ENCODE results near the gene MRFAP1L1.
A peak's percentile ranks its signal among the peaks of the same experiment; 100 is the strongest.
"Not testable (repeated sequence)": the region's sequence is repeated elsewhere in the genome, so short reads cannot be mapped to it uniquely, and the experiment has no call there.

MRFAP1L1 gene

DNA sequence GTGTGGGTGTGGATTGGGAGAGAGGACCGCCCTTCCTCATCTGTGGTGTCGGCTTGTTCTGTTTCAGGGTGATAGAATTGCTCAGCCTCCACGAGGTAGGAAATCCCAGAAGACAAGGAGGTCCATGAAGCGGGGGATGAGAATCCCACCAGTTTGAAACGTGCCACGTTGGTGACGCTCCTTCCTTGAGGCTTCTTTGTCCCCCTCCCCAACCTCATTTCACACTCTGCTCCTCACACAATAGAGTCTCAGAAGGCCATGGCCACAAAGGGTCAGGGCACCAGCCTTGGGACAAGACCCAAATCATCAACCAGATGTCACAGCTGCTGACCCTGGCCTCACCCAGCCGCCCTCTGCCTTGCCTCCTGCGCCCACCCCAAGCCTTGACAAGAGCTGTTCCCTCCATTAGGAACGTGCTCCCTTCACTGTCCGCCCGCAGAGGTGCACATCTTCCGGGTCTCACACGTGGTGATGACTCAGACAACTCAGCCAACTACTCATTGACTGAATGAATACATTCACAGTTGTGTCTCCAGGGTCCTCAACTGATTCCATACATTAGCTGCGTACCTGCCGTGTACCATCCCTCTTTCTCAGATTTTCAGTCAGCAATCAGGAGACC, 24.6 kb upstream of the MRFAP1L1 start:
- DNase-seq (ENCODE audit: low read depth in 2 of 2), result no peak

DNA sequence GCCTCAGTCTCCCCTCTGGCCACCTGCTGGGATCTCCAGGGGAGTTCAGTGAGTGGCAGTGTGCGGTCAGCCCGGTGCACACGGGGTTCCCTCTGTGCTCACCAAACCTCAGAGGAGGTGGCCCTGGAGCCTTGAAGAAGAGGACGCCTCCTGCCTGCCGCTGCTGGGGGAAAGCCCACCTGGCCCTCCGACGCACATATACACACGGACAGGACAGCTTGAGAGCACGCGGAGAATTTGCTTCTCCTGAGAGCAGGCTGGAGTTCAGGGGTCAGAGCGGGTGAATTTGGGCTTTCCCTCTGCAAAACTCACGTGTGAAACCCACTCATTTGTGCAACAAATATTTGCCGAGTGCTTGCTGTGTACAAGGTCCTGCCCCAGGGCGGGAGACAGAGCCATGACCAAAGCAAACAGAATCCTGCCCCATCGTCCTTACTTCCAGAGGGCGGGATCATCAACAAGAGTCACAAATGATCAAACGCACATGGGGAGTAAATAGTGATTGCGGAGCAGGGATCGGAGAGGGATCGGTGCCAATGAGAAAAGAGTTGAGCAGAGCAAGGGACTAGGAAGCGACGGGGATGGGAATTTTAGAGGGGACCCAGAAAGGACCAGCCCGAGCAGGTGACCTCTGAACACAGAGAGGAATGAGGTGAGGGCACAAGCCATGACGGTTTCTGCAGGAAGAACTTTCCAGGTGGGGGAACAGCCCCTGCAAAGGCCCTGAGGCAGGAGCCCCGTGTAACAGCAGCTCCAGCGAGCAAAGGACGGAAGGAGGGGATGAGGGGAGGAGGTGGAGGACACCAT, 23.9 kb upstream of the MRFAP1L1 start:
- no peak for DNase-seq (ENCODE audit: low read depth in 2 of 2)

- DNase-seq (ENCODE audit: low read depth in 2 of 2), result no peak
Measured at GRCh38 chr4:6732441-6733357, 23.0 kb upstream of the MRFAP1L1 start.

- no peak for DNase-seq (ENCODE audit: low read depth in 2 of 2)
Measured at GRCh38 chr4:6731780-6732179, 22.1 kb upstream of the MRFAP1L1 start.

DNA sequence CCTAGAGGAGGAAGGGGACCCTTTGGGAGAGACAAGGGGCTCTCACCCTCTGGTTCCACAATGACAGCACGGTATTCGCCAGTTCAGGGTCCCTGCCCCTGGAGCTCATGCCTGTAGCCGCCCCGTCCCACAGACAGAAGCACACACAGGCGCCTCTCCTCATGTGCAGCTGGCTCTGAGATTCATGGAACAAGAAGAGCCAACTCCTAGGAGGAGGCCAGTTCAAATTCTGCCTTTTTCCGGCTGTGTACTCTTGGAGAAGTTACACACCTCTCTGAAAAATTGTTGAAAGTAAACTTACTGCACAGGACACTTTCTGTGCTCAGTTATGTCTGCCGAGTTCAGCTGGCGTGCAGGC, 21.6 kb upstream of the MRFAP1L1 start:
- no peak for DNase-seq (ENCODE audit: low read depth in 2 of 2)

DNA sequence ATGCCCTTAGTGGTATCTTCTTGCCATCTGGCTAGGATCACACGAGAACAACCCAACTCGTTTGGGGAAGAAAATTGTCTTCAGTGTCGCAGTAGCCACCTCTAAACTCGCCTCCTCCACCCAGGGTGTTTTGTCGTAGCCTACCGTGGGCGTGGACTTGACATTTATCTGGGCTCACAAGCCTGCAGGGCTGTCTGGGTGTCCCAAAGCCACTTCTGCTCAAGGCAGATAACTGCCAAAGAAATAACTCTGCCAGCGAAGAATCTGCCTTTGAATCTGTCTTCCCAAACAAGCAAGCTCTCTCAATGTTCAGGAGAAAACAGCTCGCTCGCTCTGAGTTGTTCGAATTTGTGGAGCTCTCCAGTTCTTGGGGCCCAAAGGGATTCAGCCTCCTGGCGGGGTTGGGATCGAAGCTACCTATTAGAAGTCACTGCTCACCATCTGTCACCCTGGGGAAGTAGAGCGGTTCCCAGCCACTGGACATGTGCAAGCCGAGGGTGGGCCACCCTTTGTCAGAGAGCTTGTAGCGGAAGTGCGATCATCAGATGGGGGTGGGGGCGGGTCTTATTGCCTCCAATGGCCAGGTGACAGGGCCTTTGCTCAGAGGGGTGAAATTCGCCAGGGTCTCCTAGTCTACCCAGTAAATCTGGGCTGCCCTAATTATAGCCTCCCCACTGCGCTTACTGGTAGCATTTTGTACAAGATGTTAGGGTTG, 21.1 kb upstream of the MRFAP1L1 start:
- DNase-seq (ENCODE audit: low read depth in 2 of 2), result no peak

DNA sequence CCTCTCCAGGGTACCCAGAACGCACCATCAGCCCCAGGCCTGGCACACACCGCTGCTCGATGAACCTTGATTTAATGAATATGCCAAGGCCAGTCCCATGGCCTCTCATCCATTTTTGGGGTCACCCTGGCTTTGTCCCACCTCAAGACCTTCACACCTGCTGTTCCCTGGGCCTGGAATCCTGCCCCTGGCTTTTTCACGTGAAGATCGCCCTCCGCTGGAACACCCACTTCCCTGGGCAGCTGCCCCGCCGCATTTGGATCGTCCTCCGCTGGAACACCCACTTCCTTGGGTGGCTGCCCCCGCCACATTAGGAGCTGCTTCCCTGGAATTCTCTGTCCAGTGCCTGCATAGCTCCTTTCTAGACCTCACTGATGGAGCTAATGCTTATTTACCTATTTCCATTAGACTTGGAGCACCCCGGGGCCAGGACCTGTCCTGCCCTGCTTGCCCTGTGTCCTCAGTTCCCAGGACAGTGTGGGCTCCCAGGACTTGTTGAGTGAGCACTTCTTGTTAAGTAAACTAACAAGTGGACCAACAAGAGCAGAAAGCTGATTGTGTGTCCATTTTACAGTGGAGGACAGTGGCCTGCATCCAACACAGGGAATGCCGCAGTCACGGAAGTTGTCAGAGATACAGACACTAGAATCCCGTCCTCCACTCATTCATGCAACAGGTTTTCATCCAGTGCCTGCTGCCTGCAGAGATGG, 18.8 kb upstream of the MRFAP1L1 start:
- no peak for DNase-seq (ENCODE audit: low read depth in 2 of 2)

DNA sequence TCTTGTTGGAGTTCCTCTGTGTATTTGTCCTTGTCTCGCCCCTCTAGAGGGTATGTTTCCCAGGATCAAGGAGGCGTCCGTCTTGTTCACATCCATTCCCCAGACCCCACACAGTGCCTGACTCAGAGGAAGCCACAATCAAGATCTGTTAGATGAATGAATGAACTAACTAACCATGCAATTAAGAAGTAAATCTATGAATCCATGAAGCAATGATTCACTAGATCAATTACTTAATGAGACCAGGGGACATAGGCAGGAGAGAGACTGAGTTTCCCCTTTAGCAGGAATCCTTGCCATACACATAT, 18.2 kb upstream of the MRFAP1L1 start:
- no peak for DNase-seq (ENCODE audit: low read depth in 2 of 2)

GRCh38 chr4:6727081-6727942, 17.6 kb upstream of the MRFAP1L1 start:
- DNase-seq (ENCODE audit: low read depth in 2 of 2), result no peak

GRCh38 chr4:6725427-6725961, 15.8 kb upstream of the MRFAP1L1 start:
- not testable (repeated sequence) for DNase-seq (ENCODE audit: low read depth in 2 of 2)

GRCh38 chr4:6724421-6725111, 14.9 kb upstream of the MRFAP1L1 start:
- DNase-seq (ENCODE audit: low read depth in 2 of 2), result no peak

- DNase-seq (ENCODE audit: low read depth in 2 of 2), result no peak
Measured at GRCh38 chr4:6723851-6724250, 14.2 kb upstream of the MRFAP1L1 start.

DNA sequence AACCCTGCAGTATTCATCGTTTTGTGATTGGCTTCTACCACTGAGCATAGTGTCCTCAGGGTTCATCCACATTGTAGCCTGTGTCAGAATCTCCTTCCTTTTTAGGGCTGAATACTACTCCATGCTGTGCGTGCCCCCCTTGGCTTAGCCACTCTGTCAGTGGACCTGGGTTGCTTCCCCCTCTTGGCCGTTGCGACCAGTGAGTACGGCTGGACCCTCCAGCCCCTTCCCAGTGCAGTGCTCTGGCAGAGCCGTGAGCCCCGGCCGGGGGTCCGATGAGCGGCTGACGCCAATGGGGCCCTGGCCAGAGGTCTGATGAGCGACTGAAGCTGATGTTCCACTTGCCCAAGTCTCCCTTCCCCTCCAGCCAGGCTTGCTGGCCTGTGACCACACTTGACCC, 13.2 kb upstream of the MRFAP1L1 start:
- DNase-seq (ENCODE audit: low read depth in 2 of 2), result no peak

DNA sequence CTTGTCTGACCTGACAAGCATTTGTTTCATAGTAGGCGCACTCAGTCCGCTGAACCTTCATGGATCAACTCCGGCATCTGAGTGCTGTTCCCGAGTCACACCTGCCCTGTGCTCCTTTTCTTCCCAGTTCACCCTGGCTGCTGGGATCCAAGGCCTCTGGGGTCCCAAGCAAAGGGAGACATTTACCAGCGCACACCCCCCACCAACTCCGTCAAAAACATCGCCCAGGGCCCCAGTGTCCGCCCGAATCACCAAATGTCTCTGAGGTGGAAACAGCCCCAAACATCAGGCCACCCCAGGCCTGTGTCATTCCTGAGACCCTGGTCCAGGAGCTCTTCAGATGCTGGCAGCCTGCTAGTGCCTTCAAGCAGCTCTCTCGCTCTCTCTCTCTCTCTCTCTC, 11.5 kb upstream of the MRFAP1L1 start:
- no peak for DNase-seq (ENCODE audit: low read depth in 2 of 2)

GRCh38 chr4:6720202-6720699, 10.6 kb upstream of the MRFAP1L1 start:
- DNase-seq (ENCODE audit: low read depth in 2 of 2), result peak; percentile 77 to 88

DNA sequence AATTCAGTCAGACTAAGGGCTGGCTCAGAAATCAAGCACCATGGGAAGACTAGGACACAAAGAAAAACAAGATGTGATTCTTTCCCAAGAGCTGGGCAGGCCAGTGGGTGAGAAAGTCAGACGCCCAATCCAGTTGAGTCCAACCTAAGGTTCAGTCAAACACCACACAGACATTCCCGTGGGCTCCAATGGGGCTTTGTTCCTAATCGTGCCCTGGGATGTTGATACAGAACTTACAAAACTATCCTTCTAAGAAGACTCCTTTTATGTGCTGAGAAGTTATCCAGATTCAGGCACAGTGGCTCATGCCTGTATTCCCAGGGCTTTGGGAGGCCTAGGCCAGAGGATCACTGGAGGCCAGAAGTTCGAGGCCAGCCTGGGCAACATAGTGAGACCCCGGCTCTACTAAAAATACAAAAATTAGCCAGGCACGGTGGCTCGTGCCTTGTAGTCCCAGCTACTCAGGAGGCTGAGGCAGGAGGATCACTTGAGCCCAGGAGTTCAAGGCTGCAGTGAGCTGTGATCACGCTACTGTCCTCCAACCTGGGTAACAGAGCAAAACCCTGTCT, 10.0 kb upstream of the MRFAP1L1 start:
- DNase-seq (ENCODE audit: low read depth in 2 of 2), result no peak

DNA sequence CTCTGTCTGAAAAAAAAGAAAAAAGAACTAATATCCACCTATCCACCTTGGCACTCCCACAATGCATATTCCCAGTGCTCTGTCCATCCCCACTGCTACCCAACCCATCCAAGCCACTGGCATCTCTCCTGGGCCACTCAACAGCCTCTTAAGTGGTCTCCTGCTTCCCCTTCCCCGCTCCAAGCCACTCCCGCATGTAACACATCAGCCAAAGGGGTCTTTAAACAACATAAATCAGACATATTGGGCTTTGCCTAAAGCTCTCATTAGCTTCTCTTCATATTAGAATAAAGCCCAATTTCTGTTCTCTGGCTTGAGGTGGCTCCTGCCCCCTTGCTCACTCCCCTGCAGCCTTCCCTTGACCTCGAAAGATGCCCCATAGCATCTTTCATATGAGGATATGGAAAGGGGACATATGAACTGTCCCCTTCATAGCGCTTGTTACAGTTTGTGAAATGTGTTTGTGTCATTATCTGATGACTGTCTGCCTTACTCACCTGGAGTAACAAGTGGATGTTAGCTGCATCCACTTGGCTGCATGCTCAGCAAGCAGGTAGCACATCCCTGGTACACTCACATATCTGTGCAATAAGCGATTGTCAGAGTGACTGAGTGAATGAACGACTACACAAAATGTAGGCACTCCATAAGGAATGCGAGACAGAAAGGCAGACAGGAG, 9.4 kb upstream of the MRFAP1L1 start:
- no peak for DNase-seq (ENCODE audit: low read depth in 2 of 2)

DNA sequence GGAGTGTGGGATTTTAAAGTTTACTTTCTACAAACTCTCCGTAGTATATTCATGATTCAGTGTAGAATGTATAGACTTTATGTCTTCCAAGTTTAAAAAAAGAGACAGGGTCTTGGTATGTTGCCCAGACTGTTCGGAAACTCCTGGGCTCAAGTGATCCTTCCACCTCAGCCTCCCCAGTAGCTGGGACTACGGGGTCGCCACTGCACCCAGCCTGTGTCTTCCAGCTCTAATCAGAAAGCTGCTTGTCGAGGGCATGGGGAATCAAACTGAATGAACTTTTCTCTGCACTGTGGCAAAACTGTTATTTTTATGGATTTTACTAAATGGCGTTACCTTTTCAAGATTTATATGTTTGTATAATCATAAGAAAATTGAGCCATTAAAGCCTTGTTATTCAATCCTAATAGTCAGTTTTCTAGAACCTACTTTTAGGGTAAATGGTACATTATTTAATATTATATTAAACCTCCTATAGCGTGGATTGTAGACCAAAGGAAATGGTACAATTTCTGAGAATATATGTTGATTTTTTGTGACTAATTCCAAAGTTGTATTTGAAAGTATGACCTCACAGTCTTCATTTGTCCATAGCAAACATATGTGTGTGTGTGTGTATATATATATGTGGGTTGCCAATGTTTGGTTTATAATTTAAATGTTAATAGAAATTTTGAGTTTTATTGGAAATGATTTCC, 7.4 kb upstream of the MRFAP1L1 start:
- DNase-seq (ENCODE audit: low read depth in 2 of 2), result no peak

All from stimulated activated CD4-positive, alpha-beta T cell treated with anti-CD3 and anti-CD28 coated beads, Interleukin-4, amount 100 ng/mL, for 48 hours (primary cell).